HG03354 (cell line): Measurements from ENCODE around the gene IGFBP7.

Experiments used
- ATAC-seq: cut with Tn5 transposase; IDR thresholded peaks from one replicate; pipeline ENCODE4 v1.9.1; 2021; ENCODE audit warnings: mild to moderate bottlenecking; ENCODE audit not compliant: unreplicated experiment, poor library complexity, severe bottlenecking

Gene IGFBP7

DNA sequence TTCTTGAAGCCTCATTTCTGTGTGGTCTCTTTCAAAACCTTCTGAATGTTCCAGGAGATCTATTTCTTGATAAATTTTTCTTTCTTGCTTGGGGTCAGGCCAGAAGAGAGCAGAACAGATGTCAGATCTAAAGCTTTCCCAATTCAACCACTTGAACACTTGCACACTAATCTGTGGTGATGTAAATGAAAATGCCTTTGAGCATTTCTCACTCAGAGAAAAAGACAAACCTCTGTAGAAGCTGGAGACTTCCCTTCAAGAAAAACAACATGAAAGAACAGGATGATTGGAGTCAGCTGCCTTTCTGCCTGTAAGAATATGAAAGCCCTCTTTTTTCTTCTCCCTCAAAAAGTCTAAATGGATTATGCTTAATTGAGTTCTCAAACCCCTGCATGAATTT is 11.2 kb downstream of the IGFBP7 start:
- ATAC-seq: no peak

DNA sequence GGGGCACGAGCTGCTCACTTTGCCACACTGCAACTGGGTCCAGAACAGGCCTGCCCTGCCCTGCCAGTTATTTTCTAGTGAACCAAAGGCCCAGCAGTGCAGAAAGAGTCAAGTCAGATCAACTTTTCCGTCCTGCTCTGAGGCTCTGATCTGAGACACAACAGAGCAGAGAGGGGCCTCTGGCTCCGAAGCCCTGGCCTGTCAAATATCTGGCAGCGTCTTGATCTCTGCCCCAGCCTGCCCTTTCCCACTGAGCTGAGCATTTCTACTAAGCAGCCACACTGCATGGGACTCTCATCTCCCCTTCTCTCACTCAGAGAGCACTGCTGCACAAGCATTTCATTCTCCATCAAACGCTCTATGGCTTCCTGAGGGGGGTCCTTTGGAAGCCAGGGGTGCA is 11.8 kb downstream of the IGFBP7 start:
- no peak for ATAC-seq

DNA sequence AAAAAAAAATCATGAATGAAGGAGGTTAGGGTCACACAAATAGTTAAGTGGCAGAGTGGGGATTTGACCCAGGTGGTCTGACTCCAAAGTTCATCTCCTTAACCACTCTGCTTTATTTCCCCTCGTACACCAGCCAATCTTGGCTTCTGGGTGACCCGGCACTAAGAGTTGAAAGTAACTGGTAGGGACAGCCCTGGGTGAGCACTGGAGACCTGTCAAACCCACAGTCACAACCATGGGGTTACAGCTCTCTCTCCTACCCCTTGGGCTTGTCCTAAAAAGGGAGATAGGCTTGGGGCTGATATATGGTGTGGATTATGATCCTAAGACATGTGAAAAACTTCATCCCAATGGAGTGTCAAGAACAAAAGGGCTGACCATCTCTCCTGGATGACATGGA is 12.5 kb downstream of the IGFBP7 start:
- no peak for ATAC-seq

DNA sequence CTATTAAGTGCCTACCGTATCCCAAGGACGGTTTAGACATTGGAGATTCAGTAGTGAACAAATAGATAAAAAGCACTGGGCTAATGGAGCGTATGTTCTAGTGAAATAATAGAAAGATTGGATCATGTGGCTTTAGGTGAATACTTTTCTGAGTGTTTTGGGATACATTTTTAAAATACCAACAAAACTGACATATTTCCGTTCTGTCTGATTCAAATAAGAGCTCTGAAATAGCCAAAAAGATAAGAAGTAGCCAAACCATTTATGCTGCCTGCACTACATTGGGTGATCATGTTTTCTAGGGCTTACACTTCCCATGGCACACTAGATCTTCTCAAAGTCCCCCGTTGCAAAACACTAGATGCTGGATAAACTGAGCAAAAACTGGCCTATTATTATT is 14.2 kb downstream of the IGFBP7 start:
- ATAC-seq: no peak

DNA sequence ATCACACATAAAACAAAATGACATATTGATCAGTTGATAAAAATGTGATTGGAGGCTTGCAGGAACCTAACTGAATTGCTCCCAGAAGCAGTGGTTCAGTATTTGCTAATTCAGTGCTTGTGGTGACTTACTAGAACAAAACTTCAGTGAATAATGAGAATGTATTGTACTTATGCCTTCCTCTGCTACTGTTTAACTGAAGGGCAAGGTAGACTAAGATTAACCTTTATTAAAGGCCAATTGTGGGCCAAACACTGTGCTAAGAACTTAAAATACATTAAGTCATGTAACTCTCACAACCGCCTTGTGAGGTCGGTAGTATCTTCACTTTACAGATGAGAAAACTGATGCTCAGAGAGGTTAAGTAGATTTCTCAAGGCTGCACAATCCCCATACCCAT is 14.9 kb downstream of the IGFBP7 start:
- no peak for ATAC-seq

DNA sequence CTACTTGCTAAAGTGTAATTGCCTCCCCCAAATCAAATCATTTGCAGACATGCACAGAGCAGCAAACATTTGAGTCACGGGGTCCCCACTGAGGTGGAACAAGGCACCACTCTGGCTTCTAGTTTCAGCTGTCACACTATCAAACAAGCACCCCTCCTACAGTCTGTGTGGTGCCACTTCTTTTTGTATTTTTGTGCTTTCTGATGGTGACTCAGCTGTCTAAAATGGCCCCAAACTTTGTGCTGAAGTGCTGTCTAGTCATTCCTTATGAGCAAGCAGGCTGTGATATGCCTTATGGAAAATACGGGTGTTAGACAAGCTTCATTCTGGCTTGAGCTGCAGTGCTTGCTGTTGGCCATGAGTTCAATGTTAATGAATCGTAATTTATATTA is 15.4 kb downstream of the IGFBP7 start:
- ATAC-seq: no peak

DNA sequence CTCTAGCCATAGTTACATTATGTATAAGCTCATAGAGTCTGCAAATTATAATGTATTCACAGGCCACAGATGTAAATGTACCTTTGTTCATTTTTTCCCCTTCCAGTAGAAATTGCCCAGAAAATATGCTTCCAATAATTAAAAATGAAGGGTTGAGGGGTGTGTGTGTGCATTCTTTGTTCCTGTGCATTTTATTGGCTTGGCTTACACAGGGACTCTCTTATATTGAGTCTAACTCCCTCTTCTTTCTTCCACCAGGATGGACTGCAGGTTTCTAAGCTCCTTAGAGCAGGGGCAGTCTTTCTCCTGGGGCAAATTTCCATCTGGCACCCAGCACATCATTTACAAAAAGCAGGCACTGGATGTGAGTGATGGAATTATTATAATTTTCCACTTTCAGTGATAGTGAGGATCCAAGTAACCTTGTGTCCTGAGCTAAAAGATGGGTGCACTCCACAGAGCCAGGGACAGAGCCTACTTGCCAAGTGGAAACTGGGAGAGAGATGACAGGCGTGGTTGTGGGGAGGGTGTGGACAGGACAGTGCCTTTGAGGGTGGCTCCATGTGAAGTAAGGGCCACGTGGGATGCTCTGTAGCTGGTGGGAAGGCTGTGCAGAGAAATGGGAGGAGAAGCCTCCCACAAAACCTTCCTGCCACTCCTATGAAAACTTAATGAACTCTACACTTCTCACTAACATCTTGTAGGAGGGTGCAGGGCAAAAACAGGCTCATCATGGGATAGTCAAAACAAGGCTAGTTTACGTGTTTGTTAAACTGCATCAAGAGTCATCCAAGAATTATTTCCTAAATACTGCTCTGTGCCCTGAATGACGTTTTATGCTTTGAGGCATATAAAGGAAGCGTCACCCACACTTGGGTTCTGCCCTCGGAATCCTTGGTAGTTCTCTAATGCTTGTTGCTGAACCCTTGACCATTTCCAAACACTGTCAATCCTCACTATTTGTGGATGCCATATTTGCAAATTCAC is 16.0 kb downstream of the IGFBP7 start:
- ATAC-seq: no peak

DNA sequence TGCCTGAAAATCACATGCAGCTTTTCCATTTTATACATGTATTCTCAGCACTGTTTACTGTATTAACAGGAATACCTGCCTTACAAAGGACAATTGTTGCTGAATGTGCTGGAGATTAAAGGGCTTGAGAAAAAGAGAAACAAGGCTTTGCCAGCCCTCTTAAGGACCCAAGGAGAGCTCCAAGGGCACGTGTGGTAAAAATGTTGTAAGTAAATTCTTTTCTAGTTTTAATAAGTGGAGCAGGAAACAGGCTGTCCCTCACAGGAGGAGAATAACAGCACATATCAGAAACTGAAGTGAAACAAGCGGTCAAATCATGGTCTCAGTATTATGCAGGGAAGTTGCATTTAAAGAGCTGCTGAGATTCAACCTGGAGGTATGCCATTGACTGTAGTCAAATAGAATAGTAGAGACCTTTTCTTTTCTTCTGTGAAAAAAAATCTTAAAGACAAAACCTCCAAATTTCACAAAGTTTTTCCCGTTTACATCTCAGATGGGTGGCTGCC is 18.5 kb downstream of the IGFBP7 start:
- no peak for ATAC-seq

DNA sequence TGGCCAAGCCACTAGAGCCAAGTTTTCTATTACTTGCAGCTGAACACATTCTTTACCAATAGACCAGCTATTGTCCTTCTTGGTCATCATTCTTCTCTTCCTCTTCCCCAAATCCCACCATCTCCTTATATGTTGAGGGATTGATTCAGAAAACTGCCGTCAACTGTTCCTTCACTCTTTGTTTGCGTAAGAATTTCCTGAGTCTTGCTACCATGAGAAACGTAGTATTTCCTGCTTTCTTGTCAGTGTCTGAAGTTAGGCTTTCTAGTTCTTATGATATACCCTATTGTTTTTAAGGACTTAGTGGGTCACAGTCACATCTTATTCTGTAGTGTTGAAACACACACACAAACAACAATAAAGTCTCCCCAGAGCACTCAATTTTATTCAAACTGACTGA is 20.1 kb downstream of the IGFBP7 start:
- ATAC-seq: no peak

DNA sequence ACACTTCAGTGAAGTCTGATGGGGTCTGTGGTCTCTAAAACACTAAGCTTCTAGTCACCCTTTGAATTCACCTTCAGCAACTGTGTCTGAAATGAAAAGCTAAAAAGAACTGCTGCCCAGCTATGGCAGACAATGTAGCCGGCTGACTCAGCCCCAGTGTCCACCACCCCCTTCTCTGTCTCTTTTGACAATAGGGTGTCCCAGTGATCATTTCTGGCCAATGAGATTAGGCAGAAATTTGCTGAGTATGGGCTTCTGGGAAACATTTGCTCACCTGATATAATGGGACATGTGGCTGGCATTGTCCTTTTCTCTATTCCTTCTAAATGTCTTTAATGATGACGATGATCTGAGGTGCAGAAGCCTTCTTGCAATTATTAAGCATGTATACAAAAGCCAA is 20.6 kb downstream of the IGFBP7 start:
- ATAC-seq: no peak

DNA sequence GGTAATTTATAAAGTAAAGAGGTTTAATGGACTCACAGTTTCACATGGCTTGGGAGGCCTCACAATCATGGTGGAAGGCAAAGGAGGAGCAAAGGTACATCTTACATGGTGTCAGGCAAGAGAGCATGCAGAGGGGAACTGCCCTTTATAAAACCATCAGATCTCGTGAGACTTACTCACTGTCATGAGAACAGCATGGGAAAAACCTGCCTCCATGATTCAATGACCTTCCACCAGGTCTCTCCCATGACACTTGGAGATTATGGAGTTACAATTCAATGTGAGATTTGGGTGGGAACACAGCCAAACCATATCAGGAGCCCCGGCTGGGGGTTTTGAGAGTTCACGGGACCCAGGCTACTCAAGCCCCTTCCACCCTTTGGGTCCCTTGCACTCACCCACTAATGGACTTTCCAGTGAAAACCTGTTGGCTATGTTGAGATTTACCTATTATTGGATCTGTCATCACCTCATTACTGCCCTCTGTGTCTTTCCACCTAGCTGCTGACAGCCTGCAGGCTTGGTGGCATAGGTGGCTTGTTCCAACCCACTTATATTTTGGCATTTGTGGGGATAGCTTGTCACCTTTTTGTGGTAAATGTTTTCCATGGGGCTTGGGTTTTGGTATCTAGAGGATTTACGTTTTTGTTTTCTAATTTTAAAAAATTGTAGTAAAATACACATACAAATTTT is 24.0 kb downstream of the IGFBP7 start:
- ATAC-seq: no peak

DNA sequence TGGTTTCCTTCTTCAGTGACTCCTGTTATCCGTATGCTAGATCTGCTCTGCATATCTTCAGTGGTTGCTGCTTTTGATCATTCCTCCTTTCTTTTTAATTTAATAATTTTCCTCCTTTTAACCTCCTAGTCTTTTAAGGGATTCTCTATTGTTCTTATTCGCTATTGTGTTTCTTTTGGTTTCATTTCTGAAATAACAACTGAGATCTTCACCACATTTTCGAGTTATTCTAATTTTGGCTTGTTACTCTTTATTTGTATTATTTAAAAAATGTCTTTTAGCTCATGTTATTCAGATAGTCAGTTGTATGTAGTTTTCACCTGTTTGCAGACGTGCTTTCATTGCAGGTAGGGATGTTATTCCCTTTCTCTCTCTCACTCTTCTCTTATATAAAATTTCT is 24.9 kb downstream of the IGFBP7 start:
- no peak for ATAC-seq

DNA sequence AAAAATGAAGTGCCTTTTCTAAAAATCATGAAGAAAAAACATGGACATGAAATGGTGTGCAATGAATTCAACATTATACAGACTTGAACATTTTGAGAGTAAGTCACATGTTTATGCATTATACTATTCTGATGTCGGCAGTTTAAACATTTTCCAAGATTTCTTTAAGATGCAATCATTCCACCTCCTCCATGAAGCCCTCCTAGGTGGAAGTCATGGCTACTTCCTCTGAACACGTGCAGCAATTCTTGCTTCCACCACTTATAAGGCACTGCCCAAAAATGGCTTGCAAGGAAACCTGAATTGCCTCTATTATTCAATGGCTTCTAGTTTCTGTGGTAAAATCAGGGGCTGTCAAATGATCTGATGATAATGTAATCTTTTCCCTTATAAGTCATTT is 25.8 kb downstream of the IGFBP7 start:
- ATAC-seq: no peak

DNA sequence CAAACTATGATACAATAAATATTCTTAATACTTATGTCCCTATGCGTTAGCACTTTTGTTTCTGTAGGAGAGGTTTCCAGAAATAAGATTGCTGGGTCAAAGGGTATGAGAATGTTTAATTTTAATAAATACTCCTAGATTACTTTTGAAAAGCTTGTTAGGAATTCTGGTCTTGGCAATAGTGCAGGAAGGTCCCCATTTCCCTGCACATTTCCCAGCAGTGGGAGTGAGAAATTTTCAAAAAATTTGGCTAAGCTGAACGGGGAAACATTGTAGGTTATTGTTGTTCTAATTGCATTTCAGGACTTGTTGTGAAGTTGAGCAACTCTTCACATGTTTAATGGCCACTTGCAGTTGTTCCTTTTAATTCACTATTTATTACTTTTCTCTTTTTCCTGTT is 27.1 kb downstream of the IGFBP7 start:
- no peak for ATAC-seq

DNA sequence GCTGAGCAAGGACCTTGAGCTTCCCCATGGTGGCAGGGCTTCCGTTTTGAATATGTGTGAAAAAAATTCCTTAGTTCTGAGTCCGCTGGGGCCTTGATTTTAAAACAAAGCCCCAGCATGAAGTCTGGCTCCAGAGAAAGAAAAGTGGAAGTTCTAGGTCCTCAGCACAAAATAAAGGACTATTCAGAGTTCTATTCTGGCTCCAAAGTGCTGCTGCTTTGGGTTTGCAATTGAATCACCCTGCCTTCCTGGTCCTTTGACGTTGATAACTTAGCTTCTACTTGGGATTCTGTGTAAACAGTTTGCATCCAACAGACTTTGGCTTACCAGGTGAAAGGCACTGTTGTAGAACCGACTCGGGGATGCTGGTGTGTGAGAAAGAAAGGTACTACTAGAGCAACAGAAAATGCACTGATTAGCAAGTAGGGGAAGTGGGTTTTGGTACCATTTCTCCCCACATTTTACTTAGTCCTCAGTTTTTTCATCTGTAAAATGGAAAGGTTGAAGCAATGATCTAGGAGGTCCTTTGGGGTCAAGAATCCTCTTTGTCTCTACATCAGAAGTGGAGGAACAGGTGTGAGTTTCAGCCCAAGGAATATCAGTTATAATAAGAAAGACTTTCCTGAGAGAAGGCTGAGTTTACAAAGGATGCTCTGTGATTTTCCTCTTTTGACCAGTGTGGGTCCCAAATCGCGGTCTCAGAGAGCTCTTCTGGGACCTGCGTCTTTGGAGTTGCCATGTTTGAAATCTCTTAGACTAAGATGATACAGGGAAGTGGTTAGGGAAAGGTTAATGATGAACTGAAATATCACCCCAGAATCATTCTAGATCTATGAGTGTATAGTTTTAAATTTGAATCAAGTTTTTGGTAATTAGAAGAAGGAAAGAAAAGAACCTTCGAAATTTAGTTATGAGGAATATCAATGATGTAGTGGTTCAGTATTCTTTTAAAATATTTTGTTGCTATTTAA is 28.2 kb downstream of the IGFBP7 start:
- no peak for ATAC-seq

DNA sequence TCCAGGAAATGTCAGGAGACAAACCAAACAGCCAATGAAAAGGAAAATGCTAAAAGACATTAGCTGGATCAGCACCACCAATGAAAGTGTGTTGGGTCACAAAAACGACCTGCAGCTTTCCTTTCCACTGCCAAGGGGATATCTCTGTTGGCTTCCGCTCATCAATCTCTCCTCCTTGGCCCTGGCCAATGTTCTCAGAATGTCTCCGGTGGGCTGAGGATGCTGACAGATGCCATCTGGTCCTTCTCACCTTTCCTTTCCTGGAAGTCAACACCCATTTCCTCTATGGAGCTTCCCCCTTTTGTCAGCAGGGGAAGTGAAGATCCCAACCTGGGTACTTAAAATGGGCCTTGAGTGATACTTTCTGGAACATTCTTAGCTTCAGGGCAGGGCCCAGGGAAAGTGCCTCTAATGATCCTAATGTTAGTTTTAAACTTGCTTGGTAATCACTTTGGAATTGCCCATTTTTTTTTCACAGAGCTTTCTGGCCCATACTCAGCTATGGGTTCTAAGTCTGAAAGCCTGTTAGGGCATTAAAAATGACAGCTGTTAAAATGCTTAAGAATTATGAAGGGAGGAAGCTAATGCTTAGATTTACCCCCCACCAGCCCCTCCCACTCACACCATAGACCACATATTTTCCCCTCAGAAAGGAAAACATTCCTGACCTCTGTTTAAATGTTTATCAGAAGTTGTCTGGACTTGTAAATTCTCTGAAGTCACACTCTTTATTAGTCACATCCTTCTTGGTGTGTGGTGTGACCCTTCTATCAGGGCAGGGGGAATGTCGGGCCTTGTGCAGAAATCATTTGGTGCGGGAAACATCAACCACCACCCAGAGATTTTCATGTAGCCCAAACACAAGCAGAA is 29.2 kb downstream of the IGFBP7 start:
- no peak for ATAC-seq

DNA sequence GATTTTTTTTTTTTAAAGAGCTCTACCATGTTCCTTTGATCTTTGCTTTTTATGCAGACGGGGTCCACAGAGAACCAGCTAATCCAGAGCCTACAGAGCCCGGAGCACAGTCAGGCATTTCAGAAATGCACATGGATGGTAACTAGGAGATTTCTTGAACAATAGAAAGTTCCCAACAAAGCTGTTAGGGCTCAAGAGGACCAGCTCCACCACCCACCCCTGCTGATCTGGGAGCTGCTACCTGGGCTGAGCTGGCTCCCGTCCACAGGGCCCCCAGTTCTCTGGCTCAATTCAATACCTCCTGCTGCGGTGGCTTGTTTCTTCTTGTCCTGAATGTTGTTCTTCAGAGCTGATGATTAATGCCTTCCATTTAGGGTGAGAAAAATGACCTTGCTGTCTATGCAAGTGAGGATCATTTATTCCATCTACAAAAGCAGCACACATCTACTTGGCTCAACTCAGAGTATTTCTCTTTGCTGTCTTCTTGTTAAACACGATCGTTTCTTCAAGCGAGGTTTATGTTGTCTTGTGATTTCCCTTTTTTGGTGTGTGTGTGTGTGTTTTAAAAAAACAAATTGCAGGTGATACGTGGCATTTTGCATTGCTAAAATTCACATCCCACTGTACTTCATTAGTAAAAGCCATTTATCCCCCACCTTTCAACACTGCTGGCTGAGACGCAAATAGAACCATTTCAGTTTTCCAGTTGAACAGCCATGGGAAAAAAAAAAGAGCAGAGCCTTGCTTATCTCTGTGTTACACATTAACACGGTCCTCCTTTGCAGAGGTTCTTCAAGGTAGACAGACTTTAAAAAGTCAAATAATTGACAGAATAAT is 31.3 kb downstream of the IGFBP7 start:
- no peak for ATAC-seq
